NCI-H2196 (cell line): ENCODE data around the gene TTYH2.

ENCODE experiments used
- DNase-seq: peaks from one replicate; lab custom pipeline; 2025; ENCODE audit not compliant: unreplicated experiment; lab: John Stamatoyannopoulos, UW

Gene TTYH2

GRCh38 chr17:74233937-74234336, 20.6 kb downstream of the TTYH2 start:
- DNase-seq: no peak

GRCh38 chr17:74234486-74234885, 21.1 kb downstream of the TTYH2 start:
- DNase-seq: no peak

- no peak for DNase-seq
These were observed 21.7 kb downstream of the TTYH2 start for GRCh38 chr17:74235040-74235581.

- no peak for DNase-seq
These were observed 22.6 kb downstream of the TTYH2 start for GRCh38 chr17:74235911-74236371.

GRCh38 chr17:74237321-74237720, 23.9 kb downstream of the TTYH2 start:
- DNase-seq: no peak

DNA sequence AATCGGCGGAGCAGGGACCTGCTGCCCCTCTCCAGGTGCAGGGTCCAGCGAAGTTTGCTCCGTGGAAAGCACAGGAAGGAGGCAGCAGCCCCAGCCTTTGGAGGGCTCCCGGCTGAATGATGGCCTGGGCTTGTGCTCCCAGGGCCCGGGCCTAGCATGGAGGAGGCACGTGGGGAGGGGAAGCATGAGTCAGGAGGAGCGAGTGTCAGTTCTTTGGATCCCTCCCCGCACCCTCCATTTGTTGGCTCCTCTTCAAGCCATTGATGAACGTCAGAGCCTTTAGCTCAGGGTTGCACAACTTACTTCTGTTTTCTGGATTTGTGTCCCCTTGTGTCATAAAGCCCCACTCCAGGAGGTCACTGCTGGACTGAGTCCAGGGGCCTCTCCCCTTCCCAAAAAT, 25.8 kb downstream of the TTYH2 start:
- DNase-seq: no peak

GRCh38 chr17:74240618-74241205, 27.3 kb downstream of the TTYH2 start:
- no peak for DNase-seq

DNA sequence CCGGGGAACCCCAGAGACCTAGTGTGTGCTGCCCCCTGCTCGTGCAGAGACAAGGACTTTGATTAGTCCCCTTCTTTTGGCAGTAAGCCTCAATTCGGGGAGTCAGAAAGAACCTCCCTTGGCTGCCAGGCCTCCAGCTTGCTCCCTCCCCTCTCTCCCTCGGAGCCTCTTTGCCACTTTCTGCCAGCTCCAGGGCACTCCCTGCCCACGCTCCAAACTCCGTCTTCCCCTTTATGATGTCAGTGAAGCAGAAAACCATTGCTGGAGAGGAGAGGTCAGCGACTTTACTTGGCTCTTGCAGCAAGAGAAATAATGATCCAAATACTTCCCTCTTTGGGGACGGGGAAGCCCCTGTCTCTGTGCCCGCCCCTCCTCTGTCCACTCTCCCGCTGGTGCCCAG, 28.1 kb downstream of the TTYH2 start:
- DNase-seq: no peak

- DNase-seq: no peak
These were observed 28.5 kb downstream of the TTYH2 start for GRCh38 chr17:74241847-74242246.

- no peak for DNase-seq
These were observed 29.8 kb downstream of the TTYH2 start for GRCh38 chr17:74243013-74243755.

DNA sequence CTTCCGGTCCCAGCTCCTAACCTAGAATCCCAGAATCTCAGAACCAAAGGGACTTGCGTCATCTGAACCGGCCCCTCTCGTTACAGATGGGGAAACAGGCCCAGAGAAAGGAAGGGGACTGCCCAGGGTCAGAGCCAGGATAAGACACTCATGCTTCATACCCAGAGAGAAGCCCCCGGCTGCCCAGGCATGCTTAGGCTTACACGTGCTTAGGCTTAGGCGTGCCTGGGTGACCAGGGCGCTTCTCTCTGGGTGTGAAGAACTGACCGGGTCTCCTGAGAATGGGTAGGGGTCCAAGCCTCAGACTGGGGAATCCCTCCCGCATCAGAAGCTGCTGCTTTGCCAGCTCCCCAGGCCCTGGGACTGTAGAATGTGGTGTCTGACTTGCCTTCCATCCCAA, 30.8 kb downstream of the TTYH2 start:
- no peak for DNase-seq

DNA sequence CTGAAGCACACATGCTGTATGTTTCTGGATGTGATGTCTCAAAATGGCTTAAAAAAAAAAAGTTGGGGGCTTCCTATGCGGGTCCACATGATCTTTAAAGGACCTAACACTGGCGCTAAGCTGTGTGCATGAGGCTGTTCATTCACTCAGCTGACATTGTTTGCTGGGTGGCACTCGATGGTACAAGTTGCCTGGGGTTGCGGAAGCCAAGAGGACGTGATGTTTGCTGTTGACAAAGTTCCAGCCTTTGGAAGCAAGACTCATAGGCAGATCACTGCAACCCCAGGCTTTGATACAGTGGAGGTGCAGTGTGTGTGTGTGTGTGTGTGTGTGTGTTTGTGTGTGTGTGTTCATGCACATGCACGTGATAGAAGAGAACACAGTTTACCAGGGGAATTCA, 31.2 kb downstream of the TTYH2 start:
- DNase-seq: no peak

- DNase-seq: no peak
These were observed 31.9 kb downstream of the TTYH2 start for GRCh38 chr17:74245145-74245831.

DNA sequence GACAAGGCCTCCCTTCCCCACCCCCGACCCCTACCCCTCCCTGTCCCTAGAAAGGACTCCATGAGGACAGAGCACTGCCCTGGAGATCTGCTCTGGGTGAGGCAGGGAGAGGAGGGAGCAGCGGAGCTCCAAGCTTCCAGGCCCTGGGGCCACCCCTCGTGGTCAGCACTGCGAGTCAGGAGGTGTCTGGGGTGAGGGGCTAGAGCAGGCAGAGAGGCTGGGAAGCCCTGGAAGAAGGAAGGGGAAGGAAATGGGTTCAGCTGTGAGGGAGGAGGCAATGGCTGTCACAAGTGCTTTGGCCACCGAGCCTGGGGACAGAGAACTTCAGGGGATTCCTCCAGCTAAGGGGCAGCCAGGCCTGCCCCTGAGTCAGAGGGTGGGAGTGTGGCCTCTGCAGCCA, 32.5 kb downstream of the TTYH2 start:
- no peak for DNase-seq

GRCh38 chr17:74249590-74250270, 36.4 kb downstream of the TTYH2 start:
- DNase-seq: no peak

DNA sequence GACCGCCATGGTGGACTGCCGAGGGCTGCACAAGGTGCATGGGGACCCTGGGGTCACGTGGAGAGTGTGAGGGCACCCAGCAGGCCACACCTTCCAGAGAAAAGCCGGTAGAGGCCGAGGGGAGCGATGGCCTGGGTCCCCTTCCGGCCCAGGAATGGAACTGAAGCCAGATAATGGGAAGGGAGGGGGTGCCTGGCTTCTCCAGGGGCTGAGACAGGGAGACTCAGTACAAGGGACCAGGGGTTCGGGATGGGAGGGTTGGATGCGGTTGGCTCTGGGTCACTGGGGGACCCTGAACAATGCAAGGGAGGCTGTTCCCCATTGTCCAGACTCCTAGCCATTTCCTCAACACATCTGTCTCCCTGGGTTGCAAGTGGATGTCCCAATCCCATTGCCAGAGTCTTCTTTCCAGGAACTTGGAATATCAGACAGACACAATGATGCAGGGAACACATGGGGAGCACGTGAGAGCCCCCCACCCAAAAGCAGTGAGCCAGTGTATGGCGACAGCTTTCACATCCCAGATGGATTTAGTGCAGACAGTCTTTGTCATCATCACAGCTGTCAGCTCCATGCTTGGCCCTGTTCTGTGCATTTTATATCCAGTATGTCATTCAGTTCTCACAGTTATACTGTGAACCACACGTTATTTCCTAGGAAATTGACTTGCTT, 37.1 kb downstream of the TTYH2 start:
- no peak for DNase-seq

DNA sequence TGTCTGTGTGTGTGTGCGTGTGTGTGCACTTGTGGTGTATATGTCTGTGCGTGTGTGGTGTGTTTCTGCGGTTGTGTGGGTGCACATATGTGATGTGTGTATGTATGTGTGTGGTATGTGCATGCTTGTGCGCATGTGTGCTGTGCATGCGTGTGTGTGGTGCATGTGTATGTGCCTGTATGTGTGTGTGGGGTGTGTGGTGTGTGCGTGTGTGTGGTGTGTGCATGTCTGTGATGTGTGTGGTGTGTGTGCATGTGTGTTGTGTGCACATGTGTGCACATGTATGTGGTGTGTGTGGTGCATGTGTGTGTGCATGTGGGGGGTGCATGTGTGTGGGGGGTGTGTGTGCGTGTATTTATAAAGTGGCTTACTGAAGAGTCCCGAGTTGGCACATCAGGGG, 37.7 kb downstream of the TTYH2 start:
- DNase-seq: no peak

- no peak for DNase-seq
These were observed 38.2 kb downstream of the TTYH2 start for GRCh38 chr17:74251569-74251968.

DNA sequence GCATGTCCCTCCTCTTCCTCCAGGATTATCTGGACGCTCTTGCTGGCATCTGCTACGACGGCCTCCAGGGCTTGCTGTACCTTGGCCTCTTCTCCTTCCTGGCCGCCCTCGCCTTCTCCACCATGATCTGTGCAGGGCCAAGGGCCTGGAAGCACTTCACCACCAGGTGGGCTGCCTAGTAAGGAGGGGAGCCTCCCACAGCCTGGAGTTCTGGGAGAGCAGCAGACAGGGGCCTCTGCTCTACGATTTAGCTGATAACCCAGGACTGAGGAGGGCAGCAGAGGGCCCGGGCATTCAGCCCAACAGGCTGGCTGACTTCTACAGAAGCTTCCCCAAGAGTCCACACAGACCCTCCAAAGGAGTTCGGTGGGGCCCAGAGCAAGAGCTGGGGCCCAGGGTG, 38.8 kb downstream of the TTYH2 start:
- DNase-seq: no peak

GRCh38 chr17:74253036-74253435, 39.7 kb downstream of the TTYH2 start:
- no peak for DNase-seq

GRCh38 chr17:74257311-74257710, 43.9 kb downstream of the TTYH2 start:
- DNase-seq: no peak
